ENCODE results near the gene TMEM150A.

Gene TMEM150A

GRCh38 chr2:85607268-85608215 is 5.0 kb upstream of the TMEM150A start:
- TF ChIP-seq, protein P1, sequence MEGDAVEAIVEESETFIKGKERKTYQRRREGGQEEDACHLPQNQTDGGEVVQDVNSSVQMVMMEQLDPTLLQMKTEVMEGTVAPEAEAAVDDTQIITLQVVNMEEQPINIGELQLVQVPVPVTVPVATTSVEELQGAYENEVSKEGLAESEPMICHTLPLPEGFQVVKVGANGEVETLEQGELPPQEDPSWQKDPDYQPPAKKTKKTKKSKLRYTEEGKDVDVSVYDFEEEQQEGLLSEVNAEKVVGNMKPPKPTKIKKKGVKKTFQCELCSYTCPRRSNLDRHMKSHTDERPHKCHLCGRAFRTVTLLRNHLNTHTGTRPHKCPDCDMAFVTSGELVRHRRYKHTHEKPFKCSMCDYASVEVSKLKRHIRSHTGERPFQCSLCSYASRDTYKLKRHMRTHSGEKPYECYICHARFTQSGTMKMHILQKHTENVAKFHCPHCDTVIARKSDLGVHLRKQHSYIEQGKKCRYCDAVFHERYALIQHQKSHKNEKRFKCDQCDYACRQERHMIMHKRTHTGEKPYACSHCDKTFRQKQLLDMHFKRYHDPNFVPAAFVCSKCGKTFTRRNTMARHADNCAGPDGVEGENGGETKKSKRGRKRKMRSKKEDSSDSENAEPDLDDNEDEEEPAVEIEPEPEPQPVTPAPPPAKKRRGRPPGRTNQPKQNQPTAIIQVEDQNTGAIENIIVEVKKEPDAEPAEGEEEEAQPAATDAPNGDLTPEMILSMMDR (IDR thresholded peaks at IDR 0.05), result no peak

GRCh38 chr2:85606116-85606455 is 3.6 kb upstream of the TMEM150A start:
- TF ChIP-seq, protein P1 (IDR thresholded peaks at IDR 0.05), result no peak

DNA sequence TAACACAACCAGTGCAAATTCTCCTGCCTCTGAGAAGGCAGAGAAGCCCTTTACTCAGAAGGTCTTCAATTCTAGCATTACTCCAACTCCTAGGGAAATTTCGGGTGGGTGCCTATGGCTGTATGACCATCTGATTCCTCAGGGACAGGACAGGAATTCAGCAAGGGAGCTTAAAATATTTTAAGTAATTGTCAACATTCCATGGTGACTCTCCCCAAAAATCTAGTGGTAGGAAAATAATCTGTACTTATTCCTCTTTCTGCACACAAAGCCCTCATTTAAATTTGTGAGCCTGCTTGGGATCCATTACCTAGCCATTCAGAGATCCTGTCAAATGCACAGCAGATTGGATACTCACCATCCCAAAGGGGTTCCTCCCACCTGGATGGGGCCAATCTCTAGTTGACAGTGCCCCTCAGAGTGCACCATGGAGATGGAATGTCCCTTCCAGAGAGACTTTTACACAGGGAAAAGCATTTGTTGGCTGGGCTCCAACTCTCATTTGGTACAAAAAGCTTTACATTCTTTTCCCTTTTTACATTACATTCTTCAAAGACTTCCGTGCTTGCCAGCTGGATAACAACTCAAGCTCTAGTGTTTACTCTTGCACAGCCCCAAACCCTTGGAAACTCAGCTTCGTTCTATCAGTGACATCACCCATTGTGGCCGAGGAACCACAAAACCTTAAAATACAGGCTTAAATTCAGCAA is 3.1 kb upstream of the TMEM150A start:
- TF ChIP-seq, protein P1 (IDR thresholded peaks at IDR 0.05), result no peak

GRCh38 chr2:85604568-85605339 is 2.3 kb upstream of the TMEM150A start:
- TF ChIP-seq, protein P1 (IDR thresholded peaks at IDR 0.05), result no peak

DNA sequence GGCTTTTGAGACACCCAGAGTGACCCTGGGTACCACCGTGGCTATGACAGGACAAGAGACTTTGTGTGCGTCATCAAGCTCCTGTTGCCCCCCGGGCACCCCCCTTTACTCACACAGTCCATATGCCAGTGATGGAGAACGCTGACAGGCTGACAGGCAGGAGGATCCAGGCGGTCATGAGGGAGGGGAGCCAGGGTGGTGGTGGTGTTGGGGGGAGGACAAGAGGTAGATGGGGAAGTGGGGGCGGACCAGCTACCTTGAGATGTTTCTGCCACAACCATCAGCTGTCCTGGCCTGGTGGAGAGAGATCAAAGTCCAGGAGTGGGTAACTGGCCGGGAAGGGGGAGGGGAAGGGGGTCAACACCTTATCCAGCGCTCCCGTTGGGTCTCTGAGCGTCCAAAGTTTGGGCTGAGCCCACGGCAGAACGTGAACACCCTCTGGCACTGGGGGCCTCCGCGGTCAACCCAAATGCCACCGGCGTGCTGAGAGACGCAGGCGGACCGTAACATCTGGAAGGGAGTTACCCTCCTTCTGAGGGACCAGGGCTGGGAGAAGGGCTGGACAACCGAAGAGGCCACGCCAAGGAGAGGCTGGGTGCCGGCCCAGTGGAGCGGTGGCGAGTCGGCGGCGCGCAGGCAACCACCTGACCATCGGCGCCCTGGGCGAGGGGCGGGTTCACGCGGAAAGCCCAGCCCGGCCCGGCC is 575 bp downstream of the TMEM150A start:
- TF ChIP-seq, protein P1 (IDR thresholded peaks at IDR 0.05), result no peak

- TF ChIP-seq, protein P1 (IDR thresholded peaks at IDR 0.05), result no peak
These were observed 1.3 kb downstream of the TMEM150A start for GRCh38 chr2:85600951-85601770.
